ENCODE data around the gene RPL15. TPM values are rescaled to one million over a fixed set of nuclear protein-coding genes. Genes with fewer than 3 reads are reported as not detected.

RPL15 gene
- total RNA-seq, 1 donor from 2014 or later = 1,872 TPM

DNA sequence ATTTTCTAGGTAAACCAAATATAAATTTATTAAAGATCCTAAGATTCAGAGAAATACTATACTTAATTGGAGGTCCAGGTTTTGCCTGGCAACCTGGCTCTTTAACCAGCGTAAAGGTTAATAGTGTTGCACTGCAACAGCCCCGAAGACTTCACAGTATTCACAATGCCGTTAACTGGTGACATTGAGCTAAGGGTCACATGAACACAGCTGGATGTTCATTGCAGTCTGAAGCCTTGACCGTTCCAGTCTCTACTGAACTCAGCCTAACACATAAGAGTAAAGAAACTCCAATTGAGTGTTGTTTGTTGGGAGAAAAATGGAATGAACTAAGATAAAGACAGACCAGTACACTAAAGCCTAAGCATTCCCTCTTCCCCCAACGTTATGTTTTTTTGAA lies 27.0 kb upstream of the RPL15 start:
- Mint-ChIP-seq H3K27me3 (ENCODE audit: unreplicated experiment) (no peaks in the 10 kb centered on the region), H3K36me3 (ENCODE audit: unreplicated experiment) (peaks cover 15% of the 10 kb centered on the region), H3K27ac (ENCODE audit: unreplicated experiment) (no peak overlapping the region), H3K9me3 (ENCODE audit: unreplicated experiment) (no peaks in the 10 kb centered on the region), H3K4me1 (ENCODE audit: unreplicated experiment) (no peaks in the 10 kb centered on the region), H3K4me3 (ENCODE audit: unreplicated experiment) (no peak overlapping the region)
- DNase-seq (ENCODE audit: extremely low spot score, unreplicated experiment) = no peak
- TF ChIP-seq, protein P1, sequence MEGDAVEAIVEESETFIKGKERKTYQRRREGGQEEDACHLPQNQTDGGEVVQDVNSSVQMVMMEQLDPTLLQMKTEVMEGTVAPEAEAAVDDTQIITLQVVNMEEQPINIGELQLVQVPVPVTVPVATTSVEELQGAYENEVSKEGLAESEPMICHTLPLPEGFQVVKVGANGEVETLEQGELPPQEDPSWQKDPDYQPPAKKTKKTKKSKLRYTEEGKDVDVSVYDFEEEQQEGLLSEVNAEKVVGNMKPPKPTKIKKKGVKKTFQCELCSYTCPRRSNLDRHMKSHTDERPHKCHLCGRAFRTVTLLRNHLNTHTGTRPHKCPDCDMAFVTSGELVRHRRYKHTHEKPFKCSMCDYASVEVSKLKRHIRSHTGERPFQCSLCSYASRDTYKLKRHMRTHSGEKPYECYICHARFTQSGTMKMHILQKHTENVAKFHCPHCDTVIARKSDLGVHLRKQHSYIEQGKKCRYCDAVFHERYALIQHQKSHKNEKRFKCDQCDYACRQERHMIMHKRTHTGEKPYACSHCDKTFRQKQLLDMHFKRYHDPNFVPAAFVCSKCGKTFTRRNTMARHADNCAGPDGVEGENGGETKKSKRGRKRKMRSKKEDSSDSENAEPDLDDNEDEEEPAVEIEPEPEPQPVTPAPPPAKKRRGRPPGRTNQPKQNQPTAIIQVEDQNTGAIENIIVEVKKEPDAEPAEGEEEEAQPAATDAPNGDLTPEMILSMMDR (IDR thresholded peaks at IDR 0.05) = no peak

DNA sequence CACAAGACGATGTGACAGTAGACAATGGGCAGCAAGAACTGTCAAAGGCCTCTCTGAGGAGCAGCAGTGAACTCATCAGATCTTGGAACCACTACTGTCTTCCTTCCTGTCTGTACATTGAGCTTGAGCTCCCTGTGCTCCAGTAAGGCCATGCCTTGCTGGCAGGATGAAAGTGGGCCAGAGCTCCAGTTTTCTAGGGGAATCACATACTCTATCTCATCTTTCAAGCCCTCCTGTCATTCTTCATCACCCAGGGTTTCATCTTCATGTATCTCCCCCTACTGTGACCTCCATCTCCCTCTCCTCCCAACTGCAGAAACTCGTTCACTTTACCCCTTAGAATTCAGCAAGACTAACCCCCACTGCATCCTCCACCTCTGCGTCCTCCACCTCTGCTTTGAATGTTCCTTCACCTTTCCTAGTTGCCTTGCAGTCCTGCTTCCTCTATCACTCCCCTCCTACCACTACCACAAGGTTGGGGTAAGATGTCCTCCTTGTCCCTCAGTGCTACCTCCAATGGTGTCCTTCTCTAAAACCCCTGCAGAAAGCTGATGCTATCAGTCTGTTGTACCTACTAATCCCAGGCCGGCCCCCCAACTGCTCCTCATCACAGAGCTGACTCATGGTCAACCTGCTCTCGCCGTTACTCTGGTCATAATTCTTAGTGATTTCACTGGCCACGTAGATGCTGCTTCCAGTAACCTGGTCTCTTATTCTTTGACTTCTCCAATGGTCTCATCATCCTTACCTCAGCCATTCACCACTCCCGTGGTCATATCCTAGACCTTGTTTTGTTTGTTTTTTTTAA lies 22.5 kb upstream of the RPL15 start:
- H3K9me3 Mint-ChIP-seq (ENCODE audit: unreplicated experiment) = peaks cover 4% of the 10 kb centered on the region
- no peak for DNase-seq (ENCODE audit: extremely low spot score, unreplicated experiment)
- peak overlapping the region; percentile 15 for H3K27ac Mint-ChIP-seq (ENCODE audit: unreplicated experiment)
- peaks cover 41% of the 10 kb centered on the region for H3K36me3 Mint-ChIP-seq (ENCODE audit: unreplicated experiment)
- no peaks in the 10 kb centered on the region for H3K4me1 Mint-ChIP-seq (ENCODE audit: unreplicated experiment)
- TF ChIP-seq, protein P1 (IDR thresholded peaks at IDR 0.05) = no peak
- no peaks in the 10 kb centered on the region for H3K27me3 Mint-ChIP-seq (ENCODE audit: unreplicated experiment)
- H3K4me3 Mint-ChIP-seq (ENCODE audit: unreplicated experiment) = no peak overlapping the region

GRCh38 chr3:23895181-23895580 lies 21.8 kb upstream of the RPL15 start:
- H3K36me3 Mint-ChIP-seq (ENCODE audit: unreplicated experiment) = peaks cover 44% of the 10 kb centered on the region

DNA sequence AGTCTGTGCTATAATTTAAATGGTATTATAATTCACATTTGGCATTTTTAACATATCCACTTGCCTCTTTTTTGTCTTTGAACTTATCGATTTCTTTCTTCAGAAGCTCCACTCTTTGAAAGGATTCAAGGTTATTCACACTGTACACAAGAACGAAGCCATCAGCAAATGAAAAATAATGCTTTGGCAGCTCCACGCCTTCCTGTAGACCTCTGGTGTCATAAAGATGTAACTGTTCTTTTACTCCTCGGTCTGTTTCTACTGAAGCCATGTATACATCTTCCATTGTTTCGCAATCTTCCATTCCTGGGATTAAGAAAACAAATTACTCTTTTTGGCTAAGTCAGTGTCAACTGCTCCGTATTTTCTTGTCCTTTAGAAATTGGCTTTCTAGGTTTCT lies 16.2 kb upstream of the RPL15 start:
- Mint-ChIP-seq H3K9me3 (ENCODE audit: unreplicated experiment) (peaks cover 4% of the 10 kb centered on the region), H3K4me3 (ENCODE audit: unreplicated experiment) (no peak overlapping the region), H3K4me1 (ENCODE audit: unreplicated experiment) (no peaks in the 10 kb centered on the region), H3K27ac (ENCODE audit: unreplicated experiment) (no peak overlapping the region), H3K36me3 (ENCODE audit: unreplicated experiment) (peaks cover 62% of the 10 kb centered on the region), H3K27me3 (ENCODE audit: unreplicated experiment) (no peaks in the 10 kb centered on the region)
- TF ChIP-seq, protein P1 (IDR thresholded peaks at IDR 0.05) = no peak
- DNase-seq (ENCODE audit: extremely low spot score, unreplicated experiment) = no peak

More at GRCh38 chr3:23895181-23895580, 21.8 kb upstream of the RPL15 start:
- no peaks in the 10 kb centered on the region for H3K27me3 Mint-ChIP-seq (ENCODE audit: unreplicated experiment)
- peaks cover 4% of the 10 kb centered on the region for H3K9me3 Mint-ChIP-seq (ENCODE audit: unreplicated experiment)
- DNase-seq (ENCODE audit: extremely low spot score, unreplicated experiment) = no peak
- H3K4me1 Mint-ChIP-seq (ENCODE audit: unreplicated experiment) = no peaks in the 10 kb centered on the region
- TF ChIP-seq, protein P1 (IDR thresholded peaks at IDR 0.05) = no peak
- H3K4me3 Mint-ChIP-seq (ENCODE audit: unreplicated experiment) = no peak overlapping the region
- no peak overlapping the region for H3K27ac Mint-ChIP-seq (ENCODE audit: unreplicated experiment)

- no peaks in the 10 kb centered on the region for H3K9me3 Mint-ChIP-seq (ENCODE audit: unreplicated experiment)
- H3K4me3 Mint-ChIP-seq (ENCODE audit: unreplicated experiment) = no peak overlapping the region
- no peak overlapping the region for H3K27ac Mint-ChIP-seq (ENCODE audit: unreplicated experiment)
- H3K36me3 Mint-ChIP-seq (ENCODE audit: unreplicated experiment) = peaks cover 44% of the 10 kb centered on the region
- no peaks in the 10 kb centered on the region for H3K4me1 Mint-ChIP-seq (ENCODE audit: unreplicated experiment)
- no peak for DNase-seq (ENCODE audit: extremely low spot score, unreplicated experiment)
- TF ChIP-seq, protein P1 (IDR thresholded peaks at IDR 0.05) = no peak
- H3K27me3 Mint-ChIP-seq (ENCODE audit: unreplicated experiment) = no peaks in the 10 kb centered on the region
Measured at GRCh38 chr3:23904545-23904944, 12.4 kb upstream of the RPL15 start.
